ENCODE measurements around the gene PNMA8B. TPM values are rescaled to one million over a fixed set of nuclear protein-coding genes. Genes with fewer than 3 reads are reported as not detected.

PNMA8B gene
- total RNA-seq, 1 donor from 2014 or later, result 1.9 TPM

GRCh38 chr19:46470376-46470775 lies 25.3 kb downstream of the PNMA8B start:
- Histone ChIP-seq H3K79me2 (ENCODE audit: insufficient read depth, low read length) (no peaks in the 10 kb centered on the region), H3K27ac (ENCODE audit: low read depth, low read length) (no peak overlapping the region), H2AFZ (ENCODE audit: low read depth, low read length) (no peak overlapping the region), H3K9ac (ENCODE audit: low read length) (no peak overlapping the region), H3K4me2 (ENCODE audit: low read length) (peak overlapping the region; percentile 86), H3K4me3 (ENCODE audit: insufficient read depth, low read depth, low read length) (no peak overlapping the region), H3K9me3 (ENCODE audit: insufficient read depth, low read depth, low read length) (no peaks in the 10 kb centered on the region), H3K4me1 (ENCODE audit: insufficient read depth, low read length) (peaks cover 26% of the 10 kb centered on the region), H3K27me3 (ENCODE audit: insufficient read depth, low read length) (no peaks in the 10 kb centered on the region), H4K20me1 (ENCODE audit: insufficient read depth, low read length) (no peaks in the 10 kb centered on the region), H3K36me3 (ENCODE audit: insufficient read depth, low read length) (no peaks in the 10 kb centered on the region)
- peaks cover 13% of the 10 kb centered on the region for H3K36me3 Mint-ChIP-seq (ENCODE audit: low read depth, unreplicated experiment)
- no peak overlapping the region for H3K27ac Mint-ChIP-seq (ENCODE audit: unreplicated experiment)
- peaks cover 15% of the 10 kb centered on the region for H3K4me1 Mint-ChIP-seq (ENCODE audit: low read depth, unreplicated experiment)
- H3K27me3 Mint-ChIP-seq (ENCODE audit: low read depth, unreplicated experiment), result no peaks in the 10 kb centered on the region
- TF ChIP-seq EZH2 (IDR thresholded peaks at IDR 0.05; ENCODE audit: insufficient read depth, low read length), result no peak
- no peak for TF ChIP-seq CTCF (IDR thresholded peaks at IDR 0.05; ENCODE audit: insufficient read depth, low read depth, low read length)
- peaks cover 5% of the 10 kb centered on the region for H3K9me3 Mint-ChIP-seq (ENCODE audit: unreplicated experiment)
- no peak for FAIRE-seq
- no peak for DNase-seq (ENCODE audit: low read depth)
- peak overlapping the region; percentile 73 for H3K4me3 Mint-ChIP-seq (ENCODE audit: unreplicated experiment)

DNA sequence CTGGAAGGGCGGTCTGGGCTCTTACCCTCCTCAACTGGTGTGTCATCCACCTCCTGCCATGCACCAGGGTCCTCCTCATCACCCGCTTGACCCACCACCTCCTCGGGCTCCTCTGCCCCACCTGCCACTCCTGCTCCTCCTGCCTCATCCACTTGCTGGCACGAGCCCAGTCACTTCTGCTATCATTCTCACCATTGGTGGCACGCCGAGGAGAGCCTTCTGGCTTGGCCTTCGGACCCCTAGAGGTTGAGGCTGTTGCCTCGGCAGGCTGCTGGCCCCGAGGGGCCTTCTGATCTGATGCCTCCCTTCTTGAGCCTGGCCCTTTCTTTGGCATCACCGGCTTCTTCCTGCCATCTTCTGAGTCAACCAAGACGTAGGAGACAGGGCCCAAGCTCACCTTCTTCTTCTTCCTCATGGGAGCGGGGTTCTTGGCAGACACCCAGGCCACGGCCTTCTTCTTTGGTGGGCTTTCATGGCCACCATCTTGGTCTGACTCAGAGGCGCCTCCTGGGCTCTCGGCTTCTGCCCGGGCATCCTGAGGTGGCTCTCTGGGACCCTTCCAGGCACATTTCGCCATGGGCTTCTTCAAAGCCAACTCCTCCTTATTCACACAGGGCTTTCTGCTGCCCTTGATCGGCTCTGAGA lies 26.0 kb downstream of the PNMA8B start:
- Histone ChIP-seq H3K4me3 (ENCODE audit: insufficient read depth, low read depth, low read length) (no peak overlapping the region), H2AFZ (ENCODE audit: low read depth, low read length) (no peak overlapping the region), H3K79me2 (ENCODE audit: insufficient read depth, low read length) (no peaks in the 10 kb centered on the region), H3K36me3 (ENCODE audit: insufficient read depth, low read length) (no peaks in the 10 kb centered on the region), H3K27me3 (ENCODE audit: insufficient read depth, low read length) (no peaks in the 10 kb centered on the region), H4K20me1 (ENCODE audit: insufficient read depth, low read length) (no peaks in the 10 kb centered on the region), H3K9ac (ENCODE audit: low read length) (no peak overlapping the region), H3K27ac (ENCODE audit: low read depth, low read length) (no peak overlapping the region), H3K4me1 (ENCODE audit: insufficient read depth, low read length) (peaks cover 26% of the 10 kb centered on the region), H3K9me3 (ENCODE audit: insufficient read depth, low read depth, low read length) (no peaks in the 10 kb centered on the region), H3K4me2 (ENCODE audit: low read length) (no peak overlapping the region)
- Mint-ChIP-seq H3K9me3 (ENCODE audit: unreplicated experiment) (peaks cover 5% of the 10 kb centered on the region), H3K27me3 (ENCODE audit: low read depth, unreplicated experiment) (no peaks in the 10 kb centered on the region), H3K4me1 (ENCODE audit: low read depth, unreplicated experiment) (peaks cover 15% of the 10 kb centered on the region), H3K36me3 (ENCODE audit: low read depth, unreplicated experiment) (peaks cover 13% of the 10 kb centered on the region), H3K4me3 (ENCODE audit: unreplicated experiment) (no peak overlapping the region), H3K27ac (ENCODE audit: unreplicated experiment) (peak overlapping the region; percentile 71)
- no peak for TF ChIP-seq EZH2 (IDR thresholded peaks at IDR 0.05; ENCODE audit: insufficient read depth, low read length)
- TF ChIP-seq CTCF (IDR thresholded peaks at IDR 0.05; ENCODE audit: insufficient read depth, low read depth, low read length), result no peak
- DNase-seq (ENCODE audit: low read depth), result no peak
- FAIRE-seq, result no peak

DNA sequence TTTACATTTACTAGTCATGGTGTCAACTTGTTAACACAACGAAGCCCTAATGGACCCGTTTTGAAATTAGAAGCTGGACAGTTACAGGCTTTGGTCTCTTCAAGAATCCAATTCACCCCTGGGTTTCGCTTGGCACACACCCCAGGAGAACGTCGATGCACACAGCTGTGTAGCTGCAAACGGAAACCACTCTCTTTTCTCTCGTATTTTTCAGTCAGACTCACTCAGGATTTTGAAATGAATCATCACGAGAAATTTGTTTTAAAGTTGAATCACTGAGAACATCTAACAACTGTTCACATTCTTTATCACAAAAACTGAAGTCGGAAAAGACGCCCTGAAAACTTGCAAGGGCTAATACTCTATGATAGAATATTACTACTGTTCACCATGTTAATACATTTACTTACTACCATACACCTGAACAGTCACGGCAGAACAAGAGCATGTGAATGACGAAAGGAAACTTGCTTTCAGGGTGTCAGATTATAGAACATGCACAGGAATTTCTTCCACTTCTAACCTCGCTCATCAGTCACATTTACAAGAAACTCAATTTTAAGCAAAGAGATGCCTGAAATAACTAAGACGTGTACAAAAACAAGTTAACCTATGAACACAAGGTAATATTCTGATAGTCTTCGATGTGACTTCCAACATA lies 29.0 kb downstream of the PNMA8B start:
- H3K9ac ChIP-seq (ENCODE audit: low read length), result peak overlapping the region; percentile 17
- H3K4me2 ChIP-seq (ENCODE audit: low read length), result peak overlapping the region; percentile 80
- no peaks in the 10 kb centered on the region for H3K36me3 ChIP-seq (ENCODE audit: insufficient read depth, low read length)
- H2AFZ ChIP-seq (ENCODE audit: low read depth, low read length), result no peak overlapping the region
- H3K9me3 Mint-ChIP-seq (ENCODE audit: unreplicated experiment), result peaks cover 5% of the 10 kb centered on the region
- H3K27me3 Mint-ChIP-seq (ENCODE audit: low read depth, unreplicated experiment), result no peaks in the 10 kb centered on the region
- peaks cover 11% of the 10 kb centered on the region for H3K4me1 Mint-ChIP-seq (ENCODE audit: low read depth, unreplicated experiment)
- no peaks in the 10 kb centered on the region for H4K20me1 ChIP-seq (ENCODE audit: insufficient read depth, low read length)
- H3K4me3 ChIP-seq (ENCODE audit: insufficient read depth, low read depth, low read length), result no peak overlapping the region
- H3K9me3 ChIP-seq (ENCODE audit: insufficient read depth, low read depth, low read length), result no peaks in the 10 kb centered on the region
- peak overlapping the region; percentile 20 for H3K27ac ChIP-seq (ENCODE audit: low read depth, low read length)
- H3K4me3 Mint-ChIP-seq (ENCODE audit: unreplicated experiment), result no peak overlapping the region
- peaks cover 13% of the 10 kb centered on the region for H3K36me3 Mint-ChIP-seq (ENCODE audit: low read depth, unreplicated experiment)
- no peaks in the 10 kb centered on the region for H3K27me3 ChIP-seq (ENCODE audit: insufficient read depth, low read length)
- no peak for TF ChIP-seq EZH2 (IDR thresholded peaks at IDR 0.05; ENCODE audit: insufficient read depth, low read length)
- no peak for TF ChIP-seq CTCF (IDR thresholded peaks at IDR 0.05; ENCODE audit: insufficient read depth, low read depth, low read length)
- FAIRE-seq (peak; percentile 98), DNase-seq (ENCODE audit: low read depth) (peak; percentile 88)
- peak overlapping the region; percentile 44 for H3K27ac Mint-ChIP-seq (ENCODE audit: unreplicated experiment)
- peaks cover 22% of the 10 kb centered on the region for H3K4me1 ChIP-seq (ENCODE audit: insufficient read depth, low read length)
- no peaks in the 10 kb centered on the region for H3K79me2 ChIP-seq (ENCODE audit: insufficient read depth, low read length)
